GM12872 (cell line): Measurements from ENCODE around the gene IFFO2.

ENCODE experiments used
- TF ChIP-seq, protein P1 (sequence below): IDR thresholded peaks from 3 replicates; pipeline ENCODE4 v1.5.1; 2011; ENCODE audit warnings: low read depth, mild to moderate bottlenecking, low read length, moderate library complexity; ENCODE audit not compliant: insufficient read depth

Gene IFFO2

DNA sequence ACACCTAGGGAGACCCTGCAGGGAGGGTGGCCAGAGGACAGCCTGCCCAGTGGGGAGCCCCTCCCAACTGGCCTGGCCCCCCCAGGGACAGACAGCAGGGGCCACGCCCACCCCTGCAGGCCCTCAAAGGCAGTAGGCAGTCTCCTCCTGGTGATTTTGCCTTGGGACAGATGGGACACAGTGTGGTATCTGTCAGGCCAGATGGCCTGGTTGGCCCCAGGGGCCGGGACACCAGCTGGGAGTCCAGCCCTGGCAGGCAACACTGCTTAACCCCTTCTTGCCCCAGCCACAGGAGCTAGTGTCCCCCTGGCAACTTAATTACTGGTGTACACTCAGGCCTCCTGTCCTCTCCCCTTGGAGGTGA lies 17.8 kb downstream of the IFFO2 start:
- TF ChIP-seq, protein P1, sequence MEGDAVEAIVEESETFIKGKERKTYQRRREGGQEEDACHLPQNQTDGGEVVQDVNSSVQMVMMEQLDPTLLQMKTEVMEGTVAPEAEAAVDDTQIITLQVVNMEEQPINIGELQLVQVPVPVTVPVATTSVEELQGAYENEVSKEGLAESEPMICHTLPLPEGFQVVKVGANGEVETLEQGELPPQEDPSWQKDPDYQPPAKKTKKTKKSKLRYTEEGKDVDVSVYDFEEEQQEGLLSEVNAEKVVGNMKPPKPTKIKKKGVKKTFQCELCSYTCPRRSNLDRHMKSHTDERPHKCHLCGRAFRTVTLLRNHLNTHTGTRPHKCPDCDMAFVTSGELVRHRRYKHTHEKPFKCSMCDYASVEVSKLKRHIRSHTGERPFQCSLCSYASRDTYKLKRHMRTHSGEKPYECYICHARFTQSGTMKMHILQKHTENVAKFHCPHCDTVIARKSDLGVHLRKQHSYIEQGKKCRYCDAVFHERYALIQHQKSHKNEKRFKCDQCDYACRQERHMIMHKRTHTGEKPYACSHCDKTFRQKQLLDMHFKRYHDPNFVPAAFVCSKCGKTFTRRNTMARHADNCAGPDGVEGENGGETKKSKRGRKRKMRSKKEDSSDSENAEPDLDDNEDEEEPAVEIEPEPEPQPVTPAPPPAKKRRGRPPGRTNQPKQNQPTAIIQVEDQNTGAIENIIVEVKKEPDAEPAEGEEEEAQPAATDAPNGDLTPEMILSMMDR = no peak

DNA sequence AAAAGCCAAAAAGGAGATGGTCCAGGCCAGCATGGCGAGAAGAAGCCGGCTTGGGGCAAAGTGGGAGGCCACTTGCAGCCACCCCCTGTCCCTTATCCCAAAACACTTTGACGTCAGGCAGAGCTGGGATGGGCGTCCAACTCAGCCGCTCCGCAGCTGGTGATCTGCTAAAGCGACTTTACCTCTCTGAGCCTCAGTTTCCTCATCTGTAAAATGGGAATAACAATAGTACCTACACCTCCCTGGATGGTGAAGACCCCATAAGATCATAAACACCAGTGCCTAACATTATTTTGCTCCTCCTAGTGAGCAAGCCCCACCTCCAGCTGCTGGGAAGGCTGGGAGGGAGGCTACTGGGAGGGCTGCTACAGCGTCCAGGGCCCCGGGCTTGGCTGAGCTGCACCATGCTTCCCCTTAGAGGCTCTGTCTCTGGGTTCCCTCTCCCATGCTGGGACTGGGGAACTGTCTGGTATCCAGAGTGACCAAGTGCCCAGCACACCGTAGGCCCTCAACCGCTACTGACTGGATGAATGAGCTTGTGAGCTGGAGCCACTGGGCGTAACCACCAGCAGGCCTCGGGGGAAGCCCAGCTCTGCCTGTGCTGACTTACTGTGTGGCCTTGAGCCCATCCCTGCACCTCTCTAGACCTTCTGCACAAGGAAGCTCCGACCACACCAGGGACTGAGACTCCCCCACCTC lies 18.3 kb downstream of the IFFO2 start:
- TF ChIP-seq, protein P1 = no peak

DNA sequence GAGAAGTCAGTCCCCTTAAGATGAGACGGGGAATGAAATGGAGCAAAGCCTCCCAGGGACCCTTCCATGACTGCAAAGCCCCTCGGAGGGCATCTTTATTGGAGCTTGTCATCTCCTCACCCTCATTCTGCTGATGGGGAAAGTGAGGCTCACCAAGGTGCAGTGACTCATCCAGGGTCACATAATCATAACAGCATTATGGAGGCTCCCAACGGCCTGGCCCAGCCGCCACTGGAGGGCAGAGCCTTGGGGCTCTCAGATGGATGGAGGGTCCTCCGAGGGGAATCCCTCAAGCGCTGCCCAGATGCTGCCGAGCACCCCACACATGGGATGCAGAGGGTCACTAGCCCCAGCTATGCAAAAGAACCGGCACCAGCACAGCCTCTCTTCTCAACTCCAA lies 18.9 kb downstream of the IFFO2 start:
- TF ChIP-seq, protein P1 = no peak

DNA sequence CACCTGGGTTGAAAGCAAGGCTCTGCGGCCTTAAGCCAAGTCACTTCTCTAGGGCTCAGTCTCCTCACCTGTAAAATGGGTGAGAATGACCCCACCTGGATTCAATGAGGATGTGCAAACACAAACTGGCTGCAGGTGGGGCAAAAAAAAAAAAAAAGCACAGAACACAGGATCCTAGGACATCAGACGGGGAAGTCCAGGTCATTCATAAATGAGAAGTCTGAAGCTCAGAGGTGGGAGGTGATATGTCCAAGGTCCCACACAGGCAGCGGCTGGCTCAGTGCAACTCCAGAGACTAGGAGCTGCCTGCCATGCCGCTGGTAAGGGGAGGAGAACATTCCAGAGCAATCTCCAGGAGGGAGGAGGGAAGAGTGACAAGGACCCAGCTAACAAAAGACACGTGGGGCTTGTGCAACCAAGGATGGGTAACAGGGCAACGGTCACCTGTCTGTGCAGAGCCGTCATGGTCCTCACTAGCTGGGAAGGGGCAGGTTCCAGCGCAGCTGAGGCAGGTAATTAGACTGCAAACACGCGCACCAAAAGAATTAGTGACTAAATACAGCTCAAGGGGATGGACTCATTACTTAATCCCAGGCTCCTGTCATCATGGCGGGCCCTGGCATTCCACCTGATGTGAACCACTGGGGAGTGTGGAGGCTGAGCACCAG lies 19.5 kb downstream of the IFFO2 start:
- TF ChIP-seq, protein P1 = no peak

DNA sequence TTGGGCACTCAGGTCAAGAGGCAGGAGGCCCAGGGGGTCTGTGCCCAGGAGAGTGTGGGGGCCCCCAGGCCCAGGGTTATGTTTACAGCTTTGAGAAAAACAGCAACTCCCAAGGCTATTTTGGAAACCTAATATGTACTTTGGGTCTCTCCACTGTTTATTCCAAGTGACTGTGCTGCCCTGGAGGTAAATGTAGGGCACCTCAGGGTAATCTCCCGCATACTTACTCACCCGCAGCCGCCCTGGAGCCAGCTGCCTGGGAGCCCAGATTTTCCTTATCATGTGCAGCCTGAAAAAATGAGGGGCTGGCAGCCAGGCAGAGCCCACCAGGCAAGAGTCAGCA lies 20.0 kb downstream of the IFFO2 start:
- TF ChIP-seq, protein P1 = no peak

DNA sequence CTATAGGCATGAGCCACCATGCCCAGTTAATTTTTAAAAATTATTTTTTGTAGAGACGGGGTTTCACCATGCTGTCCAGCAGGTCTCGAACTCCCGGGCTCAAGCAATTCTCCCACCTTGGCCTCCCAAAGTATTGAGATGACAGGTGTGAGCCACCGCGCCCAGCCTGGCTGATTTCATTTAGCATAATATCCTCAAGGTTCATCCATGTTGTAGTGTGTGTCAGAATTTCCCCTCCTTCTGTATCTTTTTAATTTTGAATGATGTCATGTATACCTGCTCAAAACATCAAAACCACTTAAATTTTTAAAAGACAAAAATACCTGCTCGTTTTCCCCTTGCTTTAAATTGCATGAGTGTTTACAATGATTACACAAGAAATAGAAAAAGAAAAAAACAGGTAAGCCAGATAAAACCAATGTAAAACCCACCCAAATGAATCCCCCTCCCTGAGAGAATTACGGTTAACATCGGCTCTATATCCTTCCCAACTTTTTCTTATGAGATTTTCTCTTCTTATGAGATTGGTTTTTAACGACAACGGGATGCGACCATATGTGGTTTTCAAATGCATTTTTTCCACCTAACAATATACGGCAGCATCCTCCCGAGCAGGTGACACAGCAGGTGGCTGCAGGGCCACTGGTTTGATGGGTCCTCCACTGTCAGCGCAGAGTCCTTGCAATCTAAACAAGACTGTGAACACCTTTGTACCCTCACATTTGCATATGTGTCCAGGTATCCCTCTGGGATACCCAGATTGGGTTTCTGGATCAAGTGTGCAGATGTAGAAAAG lies 22.1 kb downstream of the IFFO2 start:
- TF ChIP-seq, protein P1 = no peak

DNA sequence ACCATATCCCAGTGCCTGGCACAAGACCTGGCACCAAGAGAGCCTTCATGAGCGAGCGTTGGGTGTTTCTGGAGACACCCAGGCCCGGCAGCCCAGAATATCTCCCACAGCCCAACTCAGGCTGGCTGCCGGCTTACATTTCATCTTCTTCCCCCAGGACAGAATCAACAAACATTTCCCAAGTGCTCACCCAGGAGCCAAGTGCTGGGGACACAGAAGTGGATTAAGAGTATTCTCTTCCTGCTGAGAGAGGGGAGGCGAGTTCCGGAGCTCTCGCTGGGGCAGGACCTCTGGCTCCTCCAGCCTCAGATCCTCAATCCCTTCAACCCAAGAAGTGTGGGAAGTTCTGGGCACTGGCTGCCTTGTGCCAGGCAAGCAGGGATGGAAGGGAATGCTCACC lies 23.6 kb downstream of the IFFO2 start:
- TF ChIP-seq, protein P1 = no peak
